ENCODE results near the gene PHF24.

Gene PHF24

GRCh38 chr9:34963552-34963951 is 5.5 kb downstream of the PHF24 start:
- H3K27ac Mint-ChIP-seq, result no peak overlapping the region
- no peak overlapping the region for H3K4me3 Mint-ChIP-seq
- no peak for DNase-seq
- CTCF ChIA-PET, result no interaction called here
- H3K9me3 Mint-ChIP-seq, result no peaks in the 10 kb centered on the region
- H3K36me3 Mint-ChIP-seq, result no peaks in the 10 kb centered on the region
- H3K27me3 Mint-ChIP-seq, result peaks cover 57% of the 10 kb centered on the region
- H3K4me1 Mint-ChIP-seq, result no peaks in the 10 kb centered on the region

DNA sequence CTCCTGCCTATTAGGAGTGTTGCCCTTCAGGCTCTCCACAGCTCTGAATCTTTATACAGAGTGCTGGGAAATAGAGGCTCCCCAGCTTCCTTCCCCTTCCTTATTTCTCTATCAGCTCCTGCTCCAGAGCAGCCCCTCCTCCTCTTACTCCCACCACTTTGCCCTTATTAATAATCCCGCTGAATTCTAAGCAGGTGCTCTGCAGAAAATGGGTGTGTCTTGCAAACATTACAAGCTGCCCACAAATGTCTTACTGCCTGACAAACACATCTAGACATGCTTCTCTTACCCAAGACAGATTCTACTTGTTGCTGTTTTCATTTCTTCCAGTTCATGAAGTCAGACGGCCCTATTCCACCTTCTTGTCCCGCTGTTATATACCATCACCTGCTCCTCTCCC is 6.4 kb downstream of the PHF24 start:
- Mint-ChIP-seq H3K36me3 (no peaks in the 10 kb centered on the region), H3K4me3 (no peak overlapping the region), H3K9me3 (no peaks in the 10 kb centered on the region), H3K27me3 (peaks cover 51% of the 10 kb centered on the region), H3K27ac (no peak overlapping the region), H3K4me1 (no peaks in the 10 kb centered on the region)
- CTCF ChIA-PET, result no interaction called here
- no peak for DNase-seq

GRCh38 chr9:34971146-34971811 is 13.2 kb downstream of the PHF24 start:
- CTCF ChIA-PET, result no interaction called here
- no peak overlapping the region for H3K4me3 Mint-ChIP-seq
- H3K27ac Mint-ChIP-seq, result no peak overlapping the region
- no peaks in the 10 kb centered on the region for H3K4me1 Mint-ChIP-seq
- peaks cover 32% of the 10 kb centered on the region for H3K27me3 Mint-ChIP-seq
- no peaks in the 10 kb centered on the region for H3K9me3 Mint-ChIP-seq
- DNase-seq, result no peak
- H3K36me3 Mint-ChIP-seq, result no peaks in the 10 kb centered on the region

DNA sequence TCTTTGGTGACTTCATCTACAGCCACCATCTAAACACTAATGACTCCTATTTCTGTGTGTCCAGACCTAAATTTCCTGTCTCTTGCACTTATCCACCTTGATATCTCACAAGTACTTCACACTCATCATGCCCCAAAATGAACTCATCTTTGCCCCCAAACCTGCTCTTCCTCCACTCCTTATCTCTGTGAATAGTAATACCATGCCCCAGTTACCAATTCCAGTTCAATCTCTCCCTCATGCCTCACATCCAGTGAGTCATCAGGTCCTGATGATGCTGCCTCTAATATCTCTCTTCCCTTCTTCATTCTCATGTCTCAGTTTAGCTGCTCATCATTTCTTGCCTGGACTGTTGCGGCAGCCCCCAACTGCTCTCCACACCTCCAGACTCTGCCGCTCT is 16.6 kb downstream of the PHF24 start:
- Mint-ChIP-seq H3K4me3 (no peak overlapping the region), H3K27me3 (peaks cover 29% of the 10 kb centered on the region), H3K36me3 (no peaks in the 10 kb centered on the region), H3K4me1 (no peaks in the 10 kb centered on the region), H3K27ac (no peak overlapping the region), H3K9me3 (no peaks in the 10 kb centered on the region)
- CTCF ChIA-PET, result no interaction called here
- no peak for DNase-seq

DNA sequence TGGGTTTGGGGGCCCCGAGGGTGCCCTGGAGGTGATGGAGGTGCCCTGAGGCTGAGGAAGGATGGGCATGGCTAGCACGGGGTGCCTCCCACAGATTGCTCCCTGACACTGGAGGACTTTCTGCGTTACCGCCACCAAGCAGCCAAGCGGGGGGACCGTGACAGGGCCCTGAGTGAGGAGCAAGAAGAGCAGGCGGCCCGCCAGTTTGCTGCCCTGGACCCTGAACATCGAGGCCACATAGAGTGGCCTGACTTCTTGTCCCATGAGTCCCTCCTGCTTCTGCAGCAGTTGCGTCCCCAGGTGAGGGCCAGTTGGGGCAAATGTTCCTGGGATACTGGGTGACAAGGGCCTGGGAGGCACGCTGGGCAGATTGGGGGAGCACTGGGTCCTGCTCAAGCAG is 18.4 kb downstream of the PHF24 start:
- CTCF ChIA-PET, result no interaction called here
- Mint-ChIP-seq H3K36me3 (no peaks in the 10 kb centered on the region), H3K4me3 (no peak overlapping the region), H3K27ac (no peak overlapping the region), H3K4me1 (peaks cover 2% of the 10 kb centered on the region), H3K9me3 (no peaks in the 10 kb centered on the region), H3K27me3 (peaks cover 29% of the 10 kb centered on the region)
- no peak for DNase-seq

GRCh38 chr9:34976992-34977391 is 18.9 kb downstream of the PHF24 start:
- no peak for DNase-seq
- H3K4me3 Mint-ChIP-seq, result no peak overlapping the region
- no peaks in the 10 kb centered on the region for H3K9me3 Mint-ChIP-seq
- H3K27ac Mint-ChIP-seq, result no peak overlapping the region
- peaks cover 29% of the 10 kb centered on the region for H3K27me3 Mint-ChIP-seq
- H3K36me3 Mint-ChIP-seq, result no peaks in the 10 kb centered on the region
- CTCF ChIA-PET, result no interaction called here
- peaks cover 2% of the 10 kb centered on the region for H3K4me1 Mint-ChIP-seq

- H3K27ac Mint-ChIP-seq, result no peak overlapping the region
- CTCF ChIA-PET, result interaction anchor here (1.0 kb wide), 1 partner anchor 81 kb away, joined by 3 read pairs; no protein-coding TSS in a partner anchor
- DNase-seq, result no peak
- no peaks in the 10 kb centered on the region for H3K36me3 Mint-ChIP-seq
- peaks cover 15% of the 10 kb centered on the region for H3K27me3 Mint-ChIP-seq
- no peak overlapping the region for H3K4me3 Mint-ChIP-seq
- H3K4me1 Mint-ChIP-seq, result peaks cover 31% of the 10 kb centered on the region
- no peaks in the 10 kb centered on the region for H3K9me3 Mint-ChIP-seq
These were observed 22.2 kb downstream of the PHF24 start for GRCh38 chr9:34980181-34980761.

GRCh38 chr9:34982361-34982760 is 24.3 kb downstream of the PHF24 start:
- Mint-ChIP-seq H3K9me3 (no peaks in the 10 kb centered on the region), H3K27me3 (no peaks in the 10 kb centered on the region), H3K4me3 (no peak overlapping the region), H3K36me3 (no peaks in the 10 kb centered on the region), H3K27ac (no peak overlapping the region), H3K4me1 (peaks cover 50% of the 10 kb centered on the region)
- DNase-seq, result no peak
- CTCF ChIA-PET, result interaction anchor here (0.9 to 6.6 kb wide), 3 partner anchors 12 to 84 kb away, joined by 5 to 91 read pairs (median 5); no protein-coding TSS in a partner anchor

DNA sequence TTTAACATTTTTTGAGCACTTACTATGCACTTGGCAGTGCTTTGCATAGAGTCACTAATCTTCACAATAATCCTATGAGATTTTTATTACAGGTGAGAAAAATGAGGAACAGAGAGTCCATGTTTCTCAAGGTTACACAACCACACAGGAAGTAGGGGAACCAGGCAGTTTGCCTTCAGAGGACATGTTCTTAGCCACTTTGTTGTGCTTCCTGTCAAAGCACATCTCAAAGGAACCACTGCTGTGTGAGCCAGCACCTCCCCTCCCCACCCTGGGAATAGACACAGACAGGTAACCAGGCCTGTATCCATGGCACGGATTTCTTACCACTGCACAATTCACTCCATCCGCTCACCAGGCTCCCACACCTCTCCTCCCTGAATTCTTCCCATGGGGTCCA is 25.1 kb downstream of the PHF24 start:
- Mint-ChIP-seq H3K4me3 (no peak overlapping the region), H3K27ac (peak overlapping the region; percentile 71), H3K36me3 (no peaks in the 10 kb centered on the region), H3K9me3 (no peaks in the 10 kb centered on the region), H3K4me1 (peaks cover 54% of the 10 kb centered on the region), H3K27me3 (no peaks in the 10 kb centered on the region)
- peak; percentile 45 for DNase-seq
- CTCF ChIA-PET, result interaction anchor here (1.1 to 6.6 kb wide), 4 partner anchors 12 to 223 kb away, joined by 4 to 91 read pairs (median 6); no protein-coding TSS in a partner anchor

DNA sequence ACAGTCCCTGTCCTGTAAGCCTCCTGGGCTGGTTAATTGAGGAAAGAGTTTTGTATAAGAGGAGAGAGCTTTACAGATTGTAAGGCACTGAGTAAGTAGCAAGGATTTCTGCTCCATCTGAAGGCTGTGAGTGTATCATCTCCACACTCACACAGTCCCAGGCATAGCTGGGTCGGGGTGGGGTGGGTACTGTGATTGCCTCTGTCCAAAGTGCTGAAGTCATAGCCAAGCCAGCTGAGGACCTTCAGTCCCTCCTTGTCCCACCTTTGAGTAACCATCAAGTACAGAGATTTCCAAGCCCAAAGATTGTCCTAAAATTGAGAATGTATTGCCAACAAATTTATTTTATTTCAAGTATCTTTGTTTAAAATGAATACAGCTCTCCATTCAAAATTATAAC is 26.0 kb downstream of the PHF24 start:
- Mint-ChIP-seq H3K4me1 (peaks cover 61% of the 10 kb centered on the region), H3K4me3 (no peak overlapping the region), H3K27me3 (no peaks in the 10 kb centered on the region), H3K9me3 (no peaks in the 10 kb centered on the region), H3K36me3 (no peaks in the 10 kb centered on the region), H3K27ac (no peak overlapping the region)
- CTCF ChIA-PET, result interaction anchor here (0.7 to 6.6 kb wide), 8 partner anchors 11 to 224 kb away, joined by 3 to 91 read pairs (median 8); no protein-coding TSS in a partner anchor
- peak; percentile 54 for DNase-seq

DNA sequence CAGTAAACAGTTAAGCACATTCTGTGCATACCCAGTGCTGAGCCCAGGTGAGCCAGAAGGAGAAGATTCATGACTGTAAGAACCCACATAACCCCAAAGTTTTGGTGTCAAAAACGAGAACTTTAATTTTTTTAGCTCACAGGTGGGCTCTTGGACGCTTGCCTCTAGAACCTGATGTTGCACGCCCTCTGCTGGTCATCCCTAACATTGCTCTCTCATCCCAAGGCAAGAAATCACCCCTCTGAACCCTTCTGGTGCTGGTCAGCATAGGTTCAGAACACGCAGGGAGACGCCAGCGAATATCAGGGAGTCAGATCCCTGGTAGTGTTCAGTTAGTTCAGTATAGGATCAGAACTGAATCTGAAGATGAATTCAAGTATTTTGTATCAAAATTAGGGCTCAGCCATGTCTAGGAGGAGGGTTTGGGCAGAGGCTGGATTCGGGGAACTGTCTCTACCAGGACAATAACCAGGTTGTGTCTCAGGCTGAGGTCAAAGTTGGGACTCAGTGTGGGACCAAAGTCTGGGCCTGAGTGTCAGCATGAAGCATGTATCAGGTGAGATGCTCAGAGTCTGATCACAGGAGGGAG is 27.3 kb downstream of the PHF24 start:
- no peaks in the 10 kb centered on the region for H3K9me3 Mint-ChIP-seq
- H3K4me3 Mint-ChIP-seq, result no peak overlapping the region
- DNase-seq, result peak; percentile 77
- H3K27me3 Mint-ChIP-seq, result no peaks in the 10 kb centered on the region
- peaks cover 65% of the 10 kb centered on the region for H3K4me1 Mint-ChIP-seq
- no peaks in the 10 kb centered on the region for H3K36me3 Mint-ChIP-seq
- no peak overlapping the region for H3K27ac Mint-ChIP-seq
- CTCF ChIA-PET, result interaction anchor here (0.6 to 6.6 kb wide), 15 partner anchors 9 to 348 kb away, joined by 3 to 91 read pairs (median 4); partner anchors contain the start of gene SIGMAR1

GRCh38 chr9:34986540-34987047 is 28.5 kb downstream of the PHF24 start:
- H3K27ac Mint-ChIP-seq, result no peak overlapping the region
- H3K4me3 Mint-ChIP-seq, result no peak overlapping the region
- peak; percentile 64 for DNase-seq
- CTCF ChIA-PET, result interaction anchor here (6.6 kb wide), 1 partner anchor 88 kb away, joined by 91 read pairs; no protein-coding TSS in a partner anchor
- H3K9me3 Mint-ChIP-seq, result no peaks in the 10 kb centered on the region
- no peaks in the 10 kb centered on the region for H3K36me3 Mint-ChIP-seq
- H3K27me3 Mint-ChIP-seq, result peaks cover 6% of the 10 kb centered on the region
- H3K4me1 Mint-ChIP-seq, result peaks cover 69% of the 10 kb centered on the region

DNA sequence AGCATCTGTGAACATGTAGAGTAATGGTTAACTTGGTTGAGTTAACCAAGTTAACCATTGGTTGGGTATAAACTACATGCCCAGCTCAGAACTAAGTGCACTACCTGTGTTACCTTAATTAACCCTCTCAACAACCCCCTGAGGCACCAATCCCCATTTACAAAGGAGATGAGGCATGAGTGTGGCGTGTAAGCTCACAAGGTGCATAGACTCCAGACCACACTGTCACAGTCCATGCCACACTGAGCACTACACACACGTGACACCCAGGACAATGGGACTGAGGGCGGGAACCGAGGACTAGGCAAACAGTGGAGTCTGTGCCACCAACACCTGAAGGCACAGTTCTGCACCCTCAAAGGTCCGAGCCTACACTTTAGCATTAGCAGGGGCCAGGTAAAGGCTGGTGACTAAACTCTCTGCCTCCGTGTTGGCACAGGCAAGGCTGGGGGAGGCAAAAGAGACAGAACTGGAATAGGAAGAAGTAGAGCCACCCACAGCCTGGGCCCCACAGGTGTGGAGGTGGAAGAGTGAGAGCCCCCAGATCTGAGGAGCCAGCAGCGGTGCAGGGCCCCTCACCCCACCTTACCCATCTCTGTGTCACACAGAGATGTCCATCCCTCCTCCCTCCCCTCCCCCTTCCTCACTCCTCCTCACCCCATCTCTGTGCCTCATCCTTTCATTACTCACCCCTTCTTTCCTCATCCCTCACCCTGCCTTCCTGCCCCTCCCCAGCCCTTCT is 29.2 kb downstream of the PHF24 start:
- H3K4me3 Mint-ChIP-seq, result peak overlapping the region; percentile 29

More for the DNA sequence above, 29.2 kb downstream of the PHF24 start:
- DNase-seq, result peak; percentile 24
- H3K4me1 Mint-ChIP-seq, result peaks cover 70% of the 10 kb centered on the region
- no peaks in the 10 kb centered on the region for H3K36me3 Mint-ChIP-seq
- peaks cover 6% of the 10 kb centered on the region for H3K27me3 Mint-ChIP-seq
- no peaks in the 10 kb centered on the region for H3K9me3 Mint-ChIP-seq
- H3K27ac Mint-ChIP-seq, result no peak overlapping the region
- CTCF ChIA-PET, result interaction anchor here (6.6 kb wide), 1 partner anchor 89 kb away, joined by 91 read pairs; no protein-coding TSS in a partner anchor

All from activated naive CD4-positive, alpha-beta T cell treated with anti-CD3 and anti-CD28 coated beads, Interleukin-2, amount 10 ng/mL, durations not matched to agents 7 days and 5 days (primary cell).